GM19099 (cell line): ENCODE results near the gene ALKBH5.

Experiments used
- POLR2A ChIP-seq: IDR thresholded peaks from 3 replicates; pipeline ENCODE4 v1.6.1; 2011; ENCODE audit warnings: low read depth; ENCODE audit not compliant: insufficient read length; ENCODE audit errors: extremely low read depth

The ALKBH5 gene

GRCh38 chr17:18218756-18219415 lies 35.3 kb downstream of the ALKBH5 start:
- TF ChIP-seq POLR2A, result no peak

- TF ChIP-seq POLR2A, result no peak
These were observed 40.4 kb downstream of the ALKBH5 start for GRCh38 chr17:18224053-18224386.

- no peak for TF ChIP-seq POLR2A
These were observed 40.9 kb downstream of the ALKBH5 start for GRCh38 chr17:18224387-18225120.

GRCh38 chr17:18225121-18225641 lies 41.6 kb downstream of the ALKBH5 start, which contains the start of gene LLGL1:
LLGL1 (plus strand) TSS chr17:18225635; CDS start chr17:18225683, 48 bp downstream.
- TF ChIP-seq POLR2A, result no peak

- TF ChIP-seq POLR2A, result no peak
These were observed 42.1 kb downstream of the ALKBH5 start for GRCh38 chr17:18225642-18226283.

GRCh38 chr17:18226284-18226945 lies 42.8 kb downstream of the ALKBH5 start:
- no peak for TF ChIP-seq POLR2A

- TF ChIP-seq POLR2A, result no peak
These were observed 44.0 kb downstream of the ALKBH5 start for GRCh38 chr17:18227635-18228034.

GRCh38 chr17:18228176-18228682 lies 44.6 kb downstream of the ALKBH5 start:
- TF ChIP-seq POLR2A, result no peak

GRCh38 chr17:18229254-18229653 lies 45.6 kb downstream of the ALKBH5 start:
- TF ChIP-seq POLR2A, result no peak

GRCh38 chr17:18229771-18230170 lies 46.1 kb downstream of the ALKBH5 start:
- TF ChIP-seq POLR2A, result no peak

- TF ChIP-seq POLR2A, result no peak
These were observed 46.9 kb downstream of the ALKBH5 start for GRCh38 chr17:18230288-18231141.

GRCh38 chr17:18231164-18231563 lies 47.5 kb downstream of the ALKBH5 start:
- no peak for TF ChIP-seq POLR2A

GRCh38 chr17:18233803-18234518 lies 50.3 kb downstream of the ALKBH5 start:
- no peak for TF ChIP-seq POLR2A
